Epidermal melanocyte (primary cell): ENCODE data around the gene BPIFB3.

ENCODE experiments used
- DNase-seq: peaks from one replicate; pipeline ENCODE4 v3.0.0; 2011; ENCODE audit warnings: low spot score; ENCODE audit not compliant: insufficient read length

BPIFB3 gene

GRCh38 chr20:33061658-33062028 lies 7.9 kb downstream of the BPIFB3 start:
- no peak for DNase-seq

DNA sequence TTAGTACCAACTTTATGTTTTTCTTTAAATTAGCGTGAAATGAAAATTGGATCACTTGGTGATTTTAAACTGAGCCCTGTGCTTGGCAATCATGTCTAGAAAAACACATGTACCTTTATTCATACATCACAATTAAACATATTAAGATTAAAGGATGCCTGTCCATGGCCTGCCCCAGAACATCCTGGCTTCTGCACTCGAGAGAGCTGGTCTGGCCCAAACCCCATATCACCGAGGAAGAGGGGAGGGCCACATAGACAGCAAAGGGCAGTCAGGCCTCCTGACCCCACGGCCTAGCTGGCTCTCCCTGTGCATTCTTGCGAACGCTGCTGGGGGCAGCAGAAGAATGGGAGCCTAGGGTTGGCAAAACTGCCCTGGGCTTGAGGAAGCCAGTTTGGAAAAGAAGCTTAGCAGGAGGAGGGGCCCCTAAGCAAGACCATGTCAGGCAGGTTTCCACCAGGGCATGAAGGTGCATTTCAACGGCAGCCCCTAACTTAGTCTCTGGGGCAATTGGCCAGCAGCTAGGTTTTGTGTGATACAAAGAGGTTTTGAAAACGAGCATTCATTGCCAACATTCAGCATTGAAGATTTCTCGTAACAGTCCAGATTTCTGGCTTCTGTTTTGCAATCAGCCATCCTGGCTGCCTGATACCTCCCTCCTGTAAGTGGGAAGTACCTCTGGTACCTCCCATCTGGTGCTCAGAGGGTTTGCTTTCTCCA lies 8.6 kb downstream of the BPIFB3 start:
- DNase-seq: no peak

DNA sequence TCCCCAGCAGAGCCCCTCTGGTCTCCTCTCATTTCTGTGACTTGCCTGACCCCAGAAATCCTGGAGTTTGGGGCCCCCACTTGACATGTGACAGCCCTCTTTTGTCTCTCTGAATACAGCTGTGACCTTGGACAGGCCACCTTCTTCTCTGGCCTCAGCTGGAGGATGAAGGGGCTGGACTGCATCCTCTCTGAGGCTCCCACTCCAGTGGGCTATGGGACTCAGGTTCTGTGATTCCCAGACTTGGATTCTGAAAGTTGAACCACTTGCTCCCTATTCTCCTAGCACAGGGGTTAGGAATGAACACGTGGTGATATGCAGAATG lies 9.1 kb downstream of the BPIFB3 start:
- no peak for DNase-seq

GRCh38 chr20:33063271-33063670 lies 9.6 kb downstream of the BPIFB3 start:
- no peak for DNase-seq

DNA sequence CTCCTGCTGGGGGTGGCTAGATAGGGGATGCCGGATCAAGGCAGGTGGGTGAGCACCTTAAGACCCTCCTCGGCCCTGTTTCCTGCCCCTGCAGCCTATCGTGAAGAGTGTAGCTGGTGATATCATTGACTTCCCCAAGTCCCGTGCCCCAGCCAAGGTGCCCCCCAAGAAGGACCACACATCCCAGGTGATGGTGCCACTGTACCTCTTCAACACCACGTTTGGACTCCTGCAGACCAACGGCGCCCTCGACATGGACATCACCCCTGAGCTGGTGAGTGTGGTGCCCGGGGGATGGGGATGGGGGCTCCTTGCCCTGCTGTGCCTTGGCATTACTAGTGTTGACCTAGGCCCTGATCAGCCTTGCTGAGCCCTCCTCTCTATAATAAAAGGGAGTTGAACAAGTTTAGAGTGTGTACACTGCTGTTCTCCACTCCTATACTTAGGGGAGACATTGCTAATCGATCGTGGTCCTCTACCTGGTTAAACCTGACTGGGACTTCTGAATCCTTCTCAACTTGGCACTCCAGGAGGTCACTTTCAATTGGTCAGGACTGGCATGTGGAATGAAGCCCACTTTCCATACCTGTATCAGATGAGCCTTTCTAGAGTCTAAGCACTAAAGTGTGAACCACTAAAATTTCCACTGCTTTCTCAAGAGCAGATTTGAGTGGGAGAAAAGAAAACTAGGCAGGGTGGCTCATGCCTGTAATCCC lies 11.0 kb downstream of the BPIFB3 start:
- no peak for DNase-seq

GRCh38 chr20:33065785-33066184 lies 12.1 kb downstream of the BPIFB3 start:
- no peak for DNase-seq

DNA sequence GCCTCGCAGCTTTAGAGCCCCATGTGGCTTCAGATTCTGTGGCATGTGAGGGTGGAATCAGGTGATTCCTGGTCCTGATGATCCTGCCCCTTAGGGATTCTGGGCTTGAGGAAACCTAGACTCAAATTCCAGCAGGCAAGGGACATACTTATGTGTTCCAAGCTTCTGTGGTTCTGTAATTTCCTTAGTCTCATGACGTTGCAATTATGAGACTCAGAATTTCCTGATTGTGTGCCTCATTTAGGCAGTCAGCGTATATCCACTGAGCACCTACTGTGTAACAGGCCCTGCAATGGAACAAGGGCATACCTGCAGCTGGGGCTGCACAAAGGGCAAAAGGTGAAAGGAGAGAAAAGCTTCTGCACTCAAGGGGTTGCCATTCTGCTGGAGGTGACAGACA lies 14.1 kb downstream of the BPIFB3 start:
- no peak for DNase-seq

GRCh38 chr20:33068251-33068939 lies 14.7 kb downstream of the BPIFB3 start:
- no peak for DNase-seq

- no peak for DNase-seq
These were observed 16.0 kb downstream of the BPIFB3 start for GRCh38 chr20:33069673-33070072.

- DNase-seq: no peak
These were observed 16.7 kb downstream of the BPIFB3 start for GRCh38 chr20:33070111-33071053.

DNA sequence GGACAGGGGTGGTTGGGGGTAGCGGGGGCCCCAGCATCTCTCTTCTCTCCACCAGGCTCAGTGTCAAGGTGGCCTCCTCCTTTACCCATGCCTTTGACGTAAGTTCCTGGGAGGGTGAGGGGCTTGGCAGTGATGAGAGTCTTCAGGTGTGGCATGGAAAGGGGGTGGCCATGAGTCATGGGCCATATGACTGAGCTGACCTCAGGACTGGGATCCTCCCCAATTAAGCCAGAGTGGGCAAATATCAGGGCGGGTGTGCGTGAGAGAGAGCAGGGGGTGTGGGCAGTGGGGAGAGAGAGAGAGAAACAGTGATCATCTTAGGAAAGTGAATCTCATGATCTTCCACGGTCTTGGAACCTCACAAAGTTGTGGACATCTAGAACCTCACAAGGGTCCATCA lies 17.5 kb downstream of the BPIFB3 start:
- DNase-seq: no peak

- no peak for DNase-seq
These were observed 18.7 kb downstream of the BPIFB3 start for GRCh38 chr20:33072362-33072761.

- DNase-seq: no peak
These were observed 19.1 kb downstream of the BPIFB3 start for GRCh38 chr20:33072813-33073212.

DNA sequence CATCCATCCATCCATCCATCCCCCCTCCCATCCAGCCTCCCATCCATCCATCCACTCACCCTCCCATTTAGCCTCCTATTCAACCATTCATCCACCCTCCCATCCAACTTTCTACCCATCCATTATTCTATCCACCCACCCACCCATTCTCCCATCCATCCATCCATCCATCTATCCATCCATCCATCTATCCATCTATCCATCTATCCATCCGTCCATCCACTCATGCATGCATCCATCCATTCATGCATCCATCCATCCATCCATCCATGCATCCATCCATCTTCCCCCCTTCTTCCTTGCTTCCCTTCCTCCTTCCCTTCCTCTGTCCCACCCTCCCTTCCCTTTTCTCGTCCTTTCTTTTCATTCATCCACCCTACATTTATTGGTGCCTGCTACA lies 21.0 kb downstream of the BPIFB3 start:
- no peak for DNase-seq

GRCh38 chr20:33075281-33075680 lies 21.6 kb downstream of the BPIFB3 start:
- DNase-seq: no peak

GRCh38 chr20:33076662-33077372 lies 23.1 kb downstream of the BPIFB3 start:
- DNase-seq: no peak

GRCh38 chr20:33079259-33079658 lies 25.6 kb downstream of the BPIFB3 start, which contains the start of gene BPIFB4:
TSS of gene BPIFB4 (plus strand) at chr20:33079643. CDS start at chr20:33081527, 1,884 bp downstream.
- no peak for DNase-seq

GRCh38 chr20:33081411-33082154 lies 27.9 kb downstream of the BPIFB3 start:
- DNase-seq: no peak

DNA sequence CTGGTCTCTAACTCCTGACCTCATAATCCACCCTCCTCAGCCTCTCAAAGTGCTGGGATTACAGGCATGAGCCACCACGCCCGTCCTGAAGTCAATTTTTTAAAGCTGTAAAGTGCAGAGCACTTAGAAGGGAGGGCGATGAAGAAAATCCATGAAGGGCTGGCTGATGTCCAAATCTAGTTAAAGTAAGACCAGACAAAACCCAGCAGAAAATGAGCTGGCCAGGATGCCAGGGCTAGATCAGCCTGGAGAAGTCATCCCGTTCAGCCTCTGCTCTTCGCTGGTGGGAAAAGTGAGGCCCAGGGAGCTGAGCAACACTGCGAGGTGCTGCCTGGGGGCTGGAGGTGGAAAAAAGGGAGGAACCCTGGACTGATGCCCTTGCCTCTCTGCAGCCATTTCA lies 28.8 kb downstream of the BPIFB3 start:
- no peak for DNase-seq
